Measurements from ENCODE around the gene ZBTB7C. TPM values are rescaled to one million over a fixed set of nuclear protein-coding genes. Genes with fewer than 3 reads are reported as not detected.

ZBTB7C gene
- total RNA-seq, 4 donors from 2014 or later = 38.2 to 92.3 (median 52.4) TPM

GRCh38 chr18:48190994-48191393 lies 218.2 kb downstream of the ZBTB7C start:
- H3K4me3 ChIP-seq = no peak overlapping the region
- DNase-seq = no peak
- H3K4me1 ChIP-seq = peaks cover 0 to 27% (median 9%) of the 10 kb centered on the region in 3 donors
- H3K27me3 ChIP-seq = no peaks in the 10 kb centered on the region
- no peaks in the 10 kb centered on the region for H3K36me3 ChIP-seq
- TF ChIP-seq CTCF (IDR thresholded peaks at IDR 0.05) (no peak), POLR2A (IDR thresholded peaks at IDR 0.05) (no peak)
- H3K27ac ChIP-seq = no peak overlapping the region
- intact Hi-C loops (cut with DNase I) = no loop called here
- no peaks in the 10 kb centered on the region for H3K9me3 ChIP-seq
- WGBS, 2 donors = 75 to 95% methylated on average over 4 to 6 of the region's 7 CpGs

- intact Hi-C loops (cut with DNase I) = no loop called here
- WGBS, 2 donors = 89 to 96% methylated on average over 2 of the region's 2 CpGs
- Histone ChIP-seq H3K27me3 (no peaks in the 10 kb centered on the region), H3K9me3 (no peaks in the 10 kb centered on the region), H3K4me3 (no peak overlapping the region), H3K27ac (no peak overlapping the region), H3K4me1 (peaks cover 0 to 18% (median 6%) of the 10 kb centered on the region in 3 donors), H3K36me3 (no peaks in the 10 kb centered on the region)
- no peak for DNase-seq
- TF ChIP-seq CTCF (IDR thresholded peaks at IDR 0.05) (no peak), POLR2A (IDR thresholded peaks at IDR 0.05) (no peak)
Measured at GRCh38 chr18:48188609-48189008, 220.6 kb downstream of the ZBTB7C start.

GRCh38 chr18:48186861-48187260 lies 222.3 kb downstream of the ZBTB7C start:
- intact Hi-C loops (cut with DNase I) = no loop called here

GRCh38 chr18:48186131-48186766 lies 222.9 kb downstream of the ZBTB7C start:
- WGBS, 2 donors = 54 to 66% methylated on average over 16 to 19 of the region's 20 CpGs
- Histone ChIP-seq H3K27me3 (no peaks in the 10 kb centered on the region), H3K9me3 (no peaks in the 10 kb centered on the region), H3K27ac (no peak overlapping the region), H3K4me1 (peaks cover 0 to 16% (median 6%) of the 10 kb centered on the region in 3 donors), H3K4me3 (no peak overlapping the region), H3K36me3 (no peaks in the 10 kb centered on the region)
- no peak for DNase-seq
- TF ChIP-seq CTCF (IDR thresholded peaks at IDR 0.05) = no peak
- no peak for TF ChIP-seq POLR2A (IDR thresholded peaks at IDR 0.05)
- intact Hi-C loops (cut with DNase I) = no loop called here

More at GRCh38 chr18:48186861-48187260, 222.3 kb downstream of the ZBTB7C start:
- Histone ChIP-seq H3K36me3 (no peaks in the 10 kb centered on the region), H3K4me3 (no peak overlapping the region), H3K27me3 (no peaks in the 10 kb centered on the region), H3K27ac (no peak overlapping the region), H3K9me3 (no peaks in the 10 kb centered on the region), H3K4me1 (peaks cover 0 to 16% (median 6%) of the 10 kb centered on the region in 3 donors)
- no peak for DNase-seq
- no peak for TF ChIP-seq POLR2A (IDR thresholded peaks at IDR 0.05)
- no peak for TF ChIP-seq CTCF (IDR thresholded peaks at IDR 0.05)
- WGBS, 2 donors = 74 to 84% methylated on average over 6 of the region's 6 CpGs

- Histone ChIP-seq H3K4me3 (no peak overlapping the region), H3K4me1 (peaks cover 0 to 16% (median 6%) of the 10 kb centered on the region in 3 donors), H3K27me3 (no peaks in the 10 kb centered on the region), H3K27ac (peak overlapping the region in 1 of 4 donors; percentile 34), H3K9me3 (no peaks in the 10 kb centered on the region), H3K36me3 (no peaks in the 10 kb centered on the region)
- intact Hi-C loops (cut with DNase I) = no loop called here
- TF ChIP-seq CTCF (IDR thresholded peaks at IDR 0.05) = no peak
- no peak for DNase-seq
- WGBS, 2 donors = 67 to 68% methylated on average over 3 to 4 of the region's 6 CpGs
Measured at GRCh38 chr18:48184118-48184517, 225.1 kb downstream of the ZBTB7C start.

Data from esophagus squamous epithelium (tissue), 5 donors.